GM10248 (cell line): ENCODE measurements around the gene ADCY4.

Experiments
- CTCF ChIA-PET: fragments of 300-600 bp; sonication (Branson Sonifier 250); formaldehyde crosslinking; extraction: SDS; loops from one replicate; lab custom pipeline; 2021; ENCODE audit warnings: antibody characterized with exemption; lab: Yijun Ruan, JAX
- POLR2A ChIA-PET: fragments of 350-650 bp; sonication (Branson Sonifier 250); formaldehyde crosslinking; extraction: SDS; loops from one replicate; lab custom pipeline; 2020; ENCODE audit warnings: antibody characterized with exemption; lab: Yijun Ruan, JAX
- DNase-seq: peaks from one replicate; pipeline ENCODE4 v3.0.0; 2012; ENCODE audit errors: extremely low spot score
- TF ChIP-seq, protein P1 (sequence below): IDR thresholded peaks from 2 replicates; pipeline ENCODE4 v1.5.1; 2012; ENCODE audit warnings: mild to moderate bottlenecking, low read depth; ENCODE audit errors: extremely low read depth, missing control alignments, control extremely low read depth

Gene ADCY4

GRCh38 chr14:24325041-24325530 lies 9.8 kb downstream of the ADCY4 start:
- POLR2A ChIA-PET, result interaction anchor here (0.7 kb wide), 1 partner anchor 112 kb away, joined by 3 read pairs; no protein-coding TSS in a partner anchor
- TF ChIP-seq, protein P1, sequence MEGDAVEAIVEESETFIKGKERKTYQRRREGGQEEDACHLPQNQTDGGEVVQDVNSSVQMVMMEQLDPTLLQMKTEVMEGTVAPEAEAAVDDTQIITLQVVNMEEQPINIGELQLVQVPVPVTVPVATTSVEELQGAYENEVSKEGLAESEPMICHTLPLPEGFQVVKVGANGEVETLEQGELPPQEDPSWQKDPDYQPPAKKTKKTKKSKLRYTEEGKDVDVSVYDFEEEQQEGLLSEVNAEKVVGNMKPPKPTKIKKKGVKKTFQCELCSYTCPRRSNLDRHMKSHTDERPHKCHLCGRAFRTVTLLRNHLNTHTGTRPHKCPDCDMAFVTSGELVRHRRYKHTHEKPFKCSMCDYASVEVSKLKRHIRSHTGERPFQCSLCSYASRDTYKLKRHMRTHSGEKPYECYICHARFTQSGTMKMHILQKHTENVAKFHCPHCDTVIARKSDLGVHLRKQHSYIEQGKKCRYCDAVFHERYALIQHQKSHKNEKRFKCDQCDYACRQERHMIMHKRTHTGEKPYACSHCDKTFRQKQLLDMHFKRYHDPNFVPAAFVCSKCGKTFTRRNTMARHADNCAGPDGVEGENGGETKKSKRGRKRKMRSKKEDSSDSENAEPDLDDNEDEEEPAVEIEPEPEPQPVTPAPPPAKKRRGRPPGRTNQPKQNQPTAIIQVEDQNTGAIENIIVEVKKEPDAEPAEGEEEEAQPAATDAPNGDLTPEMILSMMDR, result no peak
- no peak for DNase-seq
- CTCF ChIA-PET, result interaction anchor here (0.8 to 21.9 kb wide), 9 partner anchors 8 to 109 kb away, joined by 3 to 629 read pairs (median 4); partner anchors contain the start of genes ADCY4, CBLN3, CIDEB and KHNYN

DNA sequence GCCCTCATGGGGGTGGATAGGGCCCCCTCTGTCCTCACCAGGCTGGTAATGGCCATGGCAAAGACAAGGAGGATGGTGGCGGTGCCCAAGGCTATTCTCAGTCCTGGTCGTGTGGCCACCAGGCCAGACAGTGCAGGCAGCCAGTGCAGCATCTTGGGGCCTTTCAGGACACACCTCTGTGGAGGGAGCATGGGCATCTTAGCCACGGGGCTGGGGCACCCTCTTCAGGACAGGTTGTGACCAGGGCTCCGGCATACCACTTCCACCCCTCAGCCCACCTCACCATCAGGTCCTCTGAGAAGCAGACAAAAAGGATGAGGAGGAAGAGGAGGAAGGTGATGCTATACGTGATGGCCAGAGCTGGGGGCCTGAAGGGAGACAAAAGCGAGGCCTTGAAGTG lies 10.8 kb downstream of the ADCY4 start:
- CTCF ChIA-PET, result interaction anchor here (0.8 to 21.9 kb wide), 5 partner anchors 9 to 110 kb away, joined by 3 to 629 read pairs (median 11); partner anchors contain the start of genes ADCY4, CBLN3, CIDEB and KHNYN
- DNase-seq, result no peak
- POLR2A ChIA-PET, result interaction anchor here (0.5 kb wide), 1 partner anchor 16 kb away, joined by 3 read pairs; the partner anchor contains the start of gene CIDEB

DNA sequence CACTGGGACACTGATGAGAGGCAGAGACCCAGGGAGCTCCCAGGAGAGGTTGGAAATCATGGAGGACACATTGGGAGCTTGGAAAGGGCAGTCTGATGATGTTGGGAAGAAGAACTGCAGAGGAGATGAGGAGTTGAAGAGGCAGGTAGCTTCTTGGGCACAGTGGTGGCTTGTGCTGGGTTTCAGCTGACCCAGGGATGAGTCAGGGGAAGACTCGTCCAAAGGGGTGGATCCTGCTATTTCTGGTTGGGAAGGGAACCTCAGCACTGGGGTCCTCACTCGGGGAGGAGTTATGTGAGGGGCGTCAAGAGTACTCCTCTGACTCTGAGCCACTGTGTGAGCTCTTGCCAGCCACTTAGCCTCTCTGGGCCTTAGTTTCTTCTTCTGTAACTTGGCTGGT lies 11.5 kb downstream of the ADCY4 start:
- TF ChIP-seq, protein P1, result no peak
- POLR2A ChIA-PET, result interaction anchor here (0.5 kb wide), 1 partner anchor 16 kb away, joined by 3 read pairs; the partner anchor contains the start of gene CIDEB
- CTCF ChIA-PET, result interaction anchor here (0.9 to 21.9 kb wide), 7 partner anchors 9 to 764 kb away, joined by 3 to 629 read pairs (median 3); partner anchors contain the start of genes ADCY4, CBLN3, CIDEB and KHNYN
- DNase-seq, result no peak

More for the DNA sequence above, 10.8 kb downstream of the ADCY4 start:
- TF ChIP-seq, protein P1, result no peak

DNA sequence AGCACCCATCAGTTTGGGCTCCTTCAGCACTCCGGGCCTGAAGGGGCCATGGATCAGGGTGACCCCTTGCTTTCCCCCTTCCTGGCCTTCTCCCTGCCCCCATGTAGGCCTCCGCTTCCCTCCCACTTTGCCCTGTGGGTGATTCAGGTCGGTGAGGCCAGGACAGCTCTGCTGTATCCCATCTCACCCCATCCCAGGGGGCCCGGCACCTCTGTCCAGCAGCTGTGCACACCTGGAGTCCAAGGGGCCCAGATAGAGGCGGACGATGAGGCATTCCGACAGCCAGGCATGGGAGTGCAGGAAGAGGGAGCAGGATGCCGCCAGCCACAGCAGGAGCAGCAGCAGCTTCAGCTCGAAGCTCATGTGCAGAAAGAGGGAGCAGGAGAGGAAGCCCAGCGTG lies 12.2 kb downstream of the ADCY4 start:
- ChIA-PET CTCF (interaction anchor here (0.7 to 21.9 kb wide), 9 partner anchors 10 to 763 kb away, joined by 3 to 629 read pairs (median 3); partner anchors contain the start of genes ADCY4, CBLN3, CIDEB and KHNYN), POLR2A (no interaction called here)
- DNase-seq, result no peak
- TF ChIP-seq, protein P1, result no peak

- DNase-seq, result no peak
- CTCF ChIA-PET, result interaction anchor here (1.0 to 21.9 kb wide), 4 partner anchors 11 to 112 kb away, joined by 3 to 629 read pairs (median 35); partner anchors contain the start of genes ADCY4, CBLN3, CIDEB and KHNYN
- TF ChIP-seq, protein P1, result no peak
- POLR2A ChIA-PET, result interaction anchor here (0.7 kb wide), 1 partner anchor 110 kb away, joined by 8 read pairs; no protein-coding TSS in a partner anchor
Observed at GRCh38 chr14:24321212-24321975, 13.5 kb downstream of the ADCY4 start.

DNA sequence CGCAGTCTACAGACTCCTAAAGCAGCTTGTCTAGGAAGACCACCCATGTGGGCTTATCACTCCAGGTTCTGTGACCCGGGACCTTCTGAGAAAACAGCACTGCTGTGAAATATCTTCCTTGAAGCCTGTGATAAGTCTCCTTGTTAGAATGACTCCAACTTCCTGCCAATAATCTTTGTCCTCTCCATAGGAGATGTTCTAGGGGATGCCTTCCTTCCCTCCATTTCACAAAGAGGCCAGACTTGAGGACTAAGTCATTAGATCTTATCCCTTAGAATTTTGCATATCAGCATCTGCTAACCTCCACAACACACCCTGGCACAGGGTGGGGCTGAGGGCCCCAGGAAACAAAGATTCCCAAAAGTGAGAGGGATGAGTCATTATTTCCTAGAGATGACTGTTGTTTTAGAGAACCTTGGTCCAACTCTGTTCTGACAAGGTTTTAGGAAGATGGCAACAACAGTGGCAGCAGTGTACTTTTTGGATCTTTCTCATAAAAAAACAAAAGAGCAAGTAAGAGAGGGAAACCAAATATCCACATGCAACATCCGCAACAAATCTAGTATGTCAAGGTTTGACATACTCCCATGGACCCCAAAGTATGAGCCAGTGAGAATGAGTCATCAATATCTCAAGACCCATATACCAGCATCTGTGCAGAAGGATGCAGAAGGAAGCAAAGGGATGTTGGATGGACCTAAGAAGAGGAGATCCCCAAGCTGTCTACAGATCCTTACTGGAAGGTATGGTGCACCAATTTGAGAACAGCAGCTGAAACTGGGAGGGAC lies 17.5 kb downstream of the ADCY4 start:
- ChIA-PET POLR2A (no interaction called here), CTCF (interaction anchor here (1.0 to 8.8 kb wide), 6 partner anchors 9 to 115 kb away, joined by 4 to 58 read pairs (median 14); partner anchors contain the start of genes ADCY4 and CIDEB)
- TF ChIP-seq, protein P1, result no peak
- no peak for DNase-seq
